ENCODE data around the gene CNTFR. TPM values are rescaled to one million over a fixed set of nuclear protein-coding genes. Genes with fewer than 3 reads are reported as not detected.

The CNTFR gene
- total RNA-seq, 2 donors from 2014 or later = 2.7 to 13.3 TPM

DNA sequence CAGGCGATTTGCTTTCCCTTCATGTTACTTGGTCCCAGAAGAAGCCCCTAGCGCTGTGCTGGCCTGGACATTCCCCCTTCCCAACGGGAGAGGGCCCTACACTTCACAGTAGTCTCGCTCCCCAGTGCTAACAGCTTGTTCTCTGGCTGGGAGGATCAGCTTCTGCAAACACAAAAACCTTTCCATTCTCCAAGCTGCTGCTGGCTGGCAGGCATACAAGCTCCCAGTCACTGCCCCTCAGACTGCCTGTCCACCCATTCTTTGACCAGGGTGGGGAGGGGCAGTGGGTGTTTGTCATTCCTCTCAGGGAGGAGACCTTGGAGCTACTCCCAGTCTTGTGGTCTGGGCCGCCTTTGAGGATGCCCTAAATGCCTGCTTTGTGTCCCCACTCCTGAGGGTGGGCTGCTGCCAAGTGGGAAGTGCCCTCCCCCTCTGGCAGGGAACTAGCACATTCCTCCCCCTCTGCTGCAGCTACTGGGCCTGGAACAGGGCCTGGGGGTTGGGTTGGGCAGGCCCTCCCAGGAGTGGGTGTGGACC lies 87.6 kb downstream of the CNTFR start:
- Histone ChIP-seq H3K27me3 (replicated peaks; ENCODE audit: insufficient read depth) (no peaks in the 10 kb centered on the region), H3K9me3 (no peaks in the 10 kb centered on the region), H3K27ac (peak overlapping the region; percentile 62 to 76), H3K4me1 (replicated peaks) (peaks cover 20% of the 10 kb centered on the region), H3K36me3 (no peaks in the 10 kb centered on the region), H3K4me3 (no peak overlapping the region)
- TF ChIP-seq POLR2A (IDR thresholded peaks at IDR 0.05) (no peak), POLR2AphosphoS5 (IDR thresholded peaks at IDR 0.05) (peak; percentile 93)
- TF ChIP-seq, protein P1, sequence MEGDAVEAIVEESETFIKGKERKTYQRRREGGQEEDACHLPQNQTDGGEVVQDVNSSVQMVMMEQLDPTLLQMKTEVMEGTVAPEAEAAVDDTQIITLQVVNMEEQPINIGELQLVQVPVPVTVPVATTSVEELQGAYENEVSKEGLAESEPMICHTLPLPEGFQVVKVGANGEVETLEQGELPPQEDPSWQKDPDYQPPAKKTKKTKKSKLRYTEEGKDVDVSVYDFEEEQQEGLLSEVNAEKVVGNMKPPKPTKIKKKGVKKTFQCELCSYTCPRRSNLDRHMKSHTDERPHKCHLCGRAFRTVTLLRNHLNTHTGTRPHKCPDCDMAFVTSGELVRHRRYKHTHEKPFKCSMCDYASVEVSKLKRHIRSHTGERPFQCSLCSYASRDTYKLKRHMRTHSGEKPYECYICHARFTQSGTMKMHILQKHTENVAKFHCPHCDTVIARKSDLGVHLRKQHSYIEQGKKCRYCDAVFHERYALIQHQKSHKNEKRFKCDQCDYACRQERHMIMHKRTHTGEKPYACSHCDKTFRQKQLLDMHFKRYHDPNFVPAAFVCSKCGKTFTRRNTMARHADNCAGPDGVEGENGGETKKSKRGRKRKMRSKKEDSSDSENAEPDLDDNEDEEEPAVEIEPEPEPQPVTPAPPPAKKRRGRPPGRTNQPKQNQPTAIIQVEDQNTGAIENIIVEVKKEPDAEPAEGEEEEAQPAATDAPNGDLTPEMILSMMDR (IDR thresholded peaks at IDR 0.05) = peak in 3 of 4 experiments; percentile 59 to 83 (median 67)
- WGBS = 7% methylated on average over 4 of the region's 5 CpGs
- intact Hi-C loops (cut with DNase I) = loop anchor here (2.0 to 5.0 kb wide), 4 partner anchors 21 to 99 kb away; partner anchors contain the start of gene ENHO
- peak; percentile 95 for DNase-seq (ENCODE audit: low spot score)

Other genes with a start within 250 kb of the CNTFR start
- gene MYORG, start 212.8 kb downstream of the CNTFR start, total RNA-seq = 1 to 10 TPM; 3.4 to 9.0 TPM
- gene FAM219A, start 131.2 kb downstream of the CNTFR start, total RNA-seq = 10 to 100 TPM; 14.4 to 16.5 TPM
- gene DNAI1, start 130.9 kb downstream of the CNTFR start, total RNA-seq = 1 to 10 TPM in 1 of 2 donors, not detected in 1; 5.6 TPM
- gene ENHO, start 66.7 kb downstream of the CNTFR start, total RNA-seq = 10 to 100 TPM; 20.9 to 28.2 TPM
- gene RPP25L, start 22.4 kb upstream of the CNTFR start, total RNA-seq = 10 to 100 TPM; 52.1 to 53.2 TPM
- gene DCTN3, start 30.8 kb upstream of the CNTFR start, total RNA-seq = 100 to 1,000 TPM in 1 of 2 donors, 10 to 100 TPM in 1; 73.8 to 112 TPM
- 1 to 10 TPM in 1 of 2 donors, not detected in 1; 1.1 TPM for gene ARID3C, start 39.3 kb upstream of the CNTFR start, total RNA-seq
- gene SIGMAR1, start 48.1 kb upstream of the CNTFR start, total RNA-seq = 100 to 1,000 TPM; 103 to 142 TPM
- gene GALT, start 57.0 kb upstream of the CNTFR start, total RNA-seq = 10 to 100 TPM; 55.2 to 55.9 TPM
- gene IL11RA, start 62.5 kb upstream of the CNTFR start, total RNA-seq = 10 to 100 TPM; 25.8 to 73.5 TPM
- gene CCL27, start 72.9 kb upstream of the CNTFR start, total RNA-seq = not detected
- gene CCL19, start 101.6 kb upstream of the CNTFR start, total RNA-seq = 1 to 10 TPM in 1 of 2 donors, not detected in 1; 1.8 TPM
- gene CCL21, start 120.4 kb upstream of the CNTFR start, total RNA-seq = 10 to 100 TPM in 1 of 2 donors, 1 to 10 TPM in 1; 7.2 to 24.5 TPM